Nephron (organoid): Measurements from ENCODE around the gene PDE1A.

Source experiments
- H3K27ac Mint-ChIP-seq, 3 experiments: 2 replicates each; pipeline ENCODE4 v1.8.0; 2020; ENCODE audit warnings: mixed read lengths in 3 of 3, mild to moderate bottlenecking in 2 of 3, moderate library complexity in 1 of 3
- H3K27me3 Mint-ChIP-seq: 2 replicates; pipeline ENCODE4 v1.8.0; 2021; ENCODE audit warnings: low read depth, mild to moderate bottlenecking, moderate library complexity, mixed read lengths
- H3K36me3 Mint-ChIP-seq: 2 replicates; pipeline ENCODE4 v1.8.0; 2020; ENCODE audit warnings: low read depth, mixed read lengths
- H3K4me1 Mint-ChIP-seq: 2 replicates; pipeline ENCODE4 v1.8.0; 2020; ENCODE audit warnings: mixed read lengths
- H3K4me3 Mint-ChIP-seq, 3 experiments: 2 replicates each; pipeline ENCODE4 v1.8.0; 2020; ENCODE audit warnings: mild to moderate bottlenecking in 3 of 3, mixed read lengths in 3 of 3, moderate library complexity in 2 of 3
- H3K9me3 Mint-ChIP-seq: 2 replicates; pipeline ENCODE4 v1.8.0; 2020; ENCODE audit warnings: mixed read lengths
- TF ChIP-seq, protein P1 (sequence below), 3 experiments: fragments of 200-600 bp; sonication (generic); IDR thresholded peaks; one replicate each; pipeline ENCODE4 v1.5.0; 2021; ENCODE audit warnings: antibody characterized with exemption in 3 of 3; ENCODE audit not compliant: unreplicated experiment in 3 of 3

Gene PDE1A

GRCh38 chr2:182372661-182373060 lies 54.2 kb downstream of the PDE1A start:
- peak overlapping the region in 1 of 3 experiments; percentile 35 for H3K27ac Mint-ChIP-seq
- no peaks in the 10 kb centered on the region for H3K27me3 Mint-ChIP-seq
- peaks cover 13% of the 10 kb centered on the region for H3K36me3 Mint-ChIP-seq
- peaks cover 26% of the 10 kb centered on the region for H3K9me3 Mint-ChIP-seq
- peaks cover 9% of the 10 kb centered on the region for H3K4me1 Mint-ChIP-seq
- TF ChIP-seq, protein P1, sequence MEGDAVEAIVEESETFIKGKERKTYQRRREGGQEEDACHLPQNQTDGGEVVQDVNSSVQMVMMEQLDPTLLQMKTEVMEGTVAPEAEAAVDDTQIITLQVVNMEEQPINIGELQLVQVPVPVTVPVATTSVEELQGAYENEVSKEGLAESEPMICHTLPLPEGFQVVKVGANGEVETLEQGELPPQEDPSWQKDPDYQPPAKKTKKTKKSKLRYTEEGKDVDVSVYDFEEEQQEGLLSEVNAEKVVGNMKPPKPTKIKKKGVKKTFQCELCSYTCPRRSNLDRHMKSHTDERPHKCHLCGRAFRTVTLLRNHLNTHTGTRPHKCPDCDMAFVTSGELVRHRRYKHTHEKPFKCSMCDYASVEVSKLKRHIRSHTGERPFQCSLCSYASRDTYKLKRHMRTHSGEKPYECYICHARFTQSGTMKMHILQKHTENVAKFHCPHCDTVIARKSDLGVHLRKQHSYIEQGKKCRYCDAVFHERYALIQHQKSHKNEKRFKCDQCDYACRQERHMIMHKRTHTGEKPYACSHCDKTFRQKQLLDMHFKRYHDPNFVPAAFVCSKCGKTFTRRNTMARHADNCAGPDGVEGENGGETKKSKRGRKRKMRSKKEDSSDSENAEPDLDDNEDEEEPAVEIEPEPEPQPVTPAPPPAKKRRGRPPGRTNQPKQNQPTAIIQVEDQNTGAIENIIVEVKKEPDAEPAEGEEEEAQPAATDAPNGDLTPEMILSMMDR (IDR thresholded peaks at IDR 0.05; ENCODE audit: unreplicated experiment in 3 of 3): no peak
- no peak overlapping the region for H3K4me3 Mint-ChIP-seq

GRCh38 chr2:182368996-182369395 lies 57.8 kb downstream of the PDE1A start:
- Mint-ChIP-seq H3K4me3 (no peak overlapping the region), H3K9me3 (peaks cover 11% of the 10 kb centered on the region), H3K27ac (no peak overlapping the region), H3K27me3 (no peaks in the 10 kb centered on the region), H3K36me3 (peaks cover 4% of the 10 kb centered on the region), H3K4me1 (peaks cover 9% of the 10 kb centered on the region)
- TF ChIP-seq, protein P1 (IDR thresholded peaks at IDR 0.05; ENCODE audit: unreplicated experiment in 3 of 3): no peak

- H3K9me3 Mint-ChIP-seq: peaks cover 7% of the 10 kb centered on the region
- peaks cover 9% of the 10 kb centered on the region for H3K4me1 Mint-ChIP-seq
- H3K27me3 Mint-ChIP-seq: no peaks in the 10 kb centered on the region
- TF ChIP-seq, protein P1 (IDR thresholded peaks at IDR 0.05; ENCODE audit: unreplicated experiment in 3 of 3): no peak
- no peak overlapping the region for H3K4me3 Mint-ChIP-seq
- peaks cover 1% of the 10 kb centered on the region for H3K36me3 Mint-ChIP-seq
- no peak overlapping the region for H3K27ac Mint-ChIP-seq
Measured at GRCh38 chr2:182368446-182368845, 58.4 kb downstream of the PDE1A start.

DNA sequence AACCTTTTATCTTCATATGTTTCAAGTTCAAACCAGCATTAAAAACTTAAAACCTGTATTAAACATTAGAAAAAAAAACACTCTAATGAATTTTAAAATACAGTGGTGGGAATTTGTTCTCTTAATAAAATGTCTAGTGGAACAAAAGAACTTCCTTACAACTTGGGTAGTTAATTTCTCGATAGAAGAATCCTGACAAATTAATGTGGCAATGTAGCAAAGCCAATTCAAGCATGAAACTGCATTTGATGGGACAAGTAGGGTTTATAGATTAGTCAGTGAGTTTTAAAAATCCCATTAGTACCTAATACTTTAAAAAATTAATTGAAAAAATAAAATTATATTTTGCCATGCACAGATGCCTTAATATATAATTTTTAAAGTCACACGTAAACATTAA lies 59.4 kb downstream of the PDE1A start:
- Mint-ChIP-seq H3K9me3 (no peaks in the 10 kb centered on the region), H3K4me1 (peaks cover 9% of the 10 kb centered on the region)

GRCh38 chr2:182366628-182367027 lies 60.2 kb downstream of the PDE1A start:
- Mint-ChIP-seq H3K4me1 (peaks cover 10% of the 10 kb centered on the region), H3K27me3 (no peaks in the 10 kb centered on the region)
- TF ChIP-seq, protein P1 (IDR thresholded peaks at IDR 0.05; ENCODE audit: unreplicated experiment in 3 of 3): no peak

More for the DNA sequence above, 59.4 kb downstream of the PDE1A start:
- H3K27me3 Mint-ChIP-seq: no peaks in the 10 kb centered on the region
- H3K36me3 Mint-ChIP-seq: no peaks in the 10 kb centered on the region
- TF ChIP-seq, protein P1 (IDR thresholded peaks at IDR 0.05; ENCODE audit: unreplicated experiment in 3 of 3): no peak
- H3K4me3 Mint-ChIP-seq: no peak overlapping the region
- no peak overlapping the region for H3K27ac Mint-ChIP-seq

GRCh38 chr2:182365855-182366254 lies 61.0 kb downstream of the PDE1A start:
- peaks cover 17% of the 10 kb centered on the region for H3K4me1 Mint-ChIP-seq
- H3K27ac Mint-ChIP-seq: no peak overlapping the region
- H3K36me3 Mint-ChIP-seq: no peaks in the 10 kb centered on the region
- no peaks in the 10 kb centered on the region for H3K27me3 Mint-ChIP-seq
- H3K9me3 Mint-ChIP-seq: no peaks in the 10 kb centered on the region
- TF ChIP-seq, protein P1 (IDR thresholded peaks at IDR 0.05; ENCODE audit: unreplicated experiment in 3 of 3): no peak
- H3K4me3 Mint-ChIP-seq: no peak overlapping the region

More at GRCh38 chr2:182366628-182367027, 60.2 kb downstream of the PDE1A start:
- H3K27ac Mint-ChIP-seq: no peak overlapping the region
- no peaks in the 10 kb centered on the region for H3K9me3 Mint-ChIP-seq
- H3K4me3 Mint-ChIP-seq: no peak overlapping the region
- H3K36me3 Mint-ChIP-seq: no peaks in the 10 kb centered on the region
